ENCODE data around the gene MYO16. TPM values are rescaled to one million over a fixed set of nuclear protein-coding genes. Genes with fewer than 3 reads are reported as not detected.

Gene MYO16
- total RNA-seq, 1 experiment from 2014 or later, result 0.49 TPM

- no peaks in the 10 kb centered on the region for H3K9me3 ChIP-seq (ENCODE audit: low read depth, low read length, poor library complexity, severe bottlenecking)
- DNase-seq (ENCODE audit: low spot score), result no peak
- H3K36me3 ChIP-seq (ENCODE audit: insufficient read depth, low read length, poor library complexity, severe bottlenecking), result no peaks in the 10 kb centered on the region
- TF ChIP-seq CTCF (conservative IDR thresholded peaks at IDR 0.05; ENCODE audit: low read depth, low read length), result no peak
- TF ChIP-seq EZH2 (IDR thresholded peaks at IDR 0.05; ENCODE audit: borderline replicate concordance, low read depth, low read length, poor library complexity, severe bottlenecking), result no peak
- no peak overlapping the region for H3K27ac ChIP-seq (ENCODE audit: low read depth, low read length, poor library complexity, severe bottlenecking)
- POLR2A ChIA-PET (ENCODE audit: low non-redundant PET), result no interaction called here
- H3K27me3 ChIP-seq (replicated peaks; ENCODE audit: insufficient read depth, low read depth, low read length, poor library complexity), result peaks cover 10% of the 10 kb centered on the region
- H3K4me3 ChIP-seq (ENCODE audit: low read depth, low read length, poor library complexity, severe bottlenecking), result no peak overlapping the region
- CTCF ChIA-PET, result no interaction called here
- BruUV-seq (replicated peaks), result no TSS peak
- H3K4me1 ChIP-seq (ENCODE audit: insufficient read depth, low read length, poor library complexity, severe bottlenecking), result no peaks in the 10 kb centered on the region
- intact Hi-C loops (cut with micrococcal nuclease; ENCODE audit: unreplicated experiment), result no loop called here
These were observed 222.2 kb downstream of the MYO16 start for GRCh38 chr13:108851660-108852059.

GRCh38 chr13:108853031-108853430 lies 223.6 kb downstream of the MYO16 start:
- TF ChIP-seq CTCF (conservative IDR thresholded peaks at IDR 0.05; ENCODE audit: low read depth, low read length), result no peak
- ChIA-PET POLR2A (ENCODE audit: low non-redundant PET) (interaction anchor here (0.6 kb wide), 1 partner anchor 1577 kb away, joined by 4 read pairs; no protein-coding TSS in a partner anchor), CTCF (no interaction called here)
- Histone ChIP-seq H3K4me1 (ENCODE audit: insufficient read depth, low read length, poor library complexity, severe bottlenecking) (no peaks in the 10 kb centered on the region), H3K27ac (ENCODE audit: low read depth, low read length, poor library complexity, severe bottlenecking) (no peak overlapping the region), H3K9me3 (ENCODE audit: low read depth, low read length, poor library complexity, severe bottlenecking) (no peaks in the 10 kb centered on the region), H3K27me3 (replicated peaks; ENCODE audit: insufficient read depth, low read depth, low read length, poor library complexity) (peaks cover 10% of the 10 kb centered on the region), H3K36me3 (ENCODE audit: insufficient read depth, low read length, poor library complexity, severe bottlenecking) (no peaks in the 10 kb centered on the region), H3K4me3 (ENCODE audit: low read depth, low read length, poor library complexity, severe bottlenecking) (no peak overlapping the region)
- intact Hi-C loops (cut with micrococcal nuclease; ENCODE audit: unreplicated experiment), result no loop called here
- BruUV-seq (replicated peaks), result no TSS peak
- no peak for DNase-seq (ENCODE audit: low spot score)

GRCh38 chr13:108855737-108856387 lies 226.5 kb downstream of the MYO16 start:
- intact Hi-C loops (cut with micrococcal nuclease; ENCODE audit: unreplicated experiment), result no loop called here
- BruUV-seq (replicated peaks), result no TSS peak
- H3K4me3 ChIP-seq (ENCODE audit: low read depth, low read length, poor library complexity, severe bottlenecking), result no peak overlapping the region
- TF ChIP-seq CTCF (conservative IDR thresholded peaks at IDR 0.05; ENCODE audit: low read depth, low read length), result no peak
- no peak overlapping the region for H3K27ac ChIP-seq (ENCODE audit: low read depth, low read length, poor library complexity, severe bottlenecking)
- peaks cover under 1% of the 10 kb centered on the region for H3K27me3 ChIP-seq (replicated peaks; ENCODE audit: insufficient read depth, low read depth, low read length, poor library complexity)
- DNase-seq (ENCODE audit: low spot score), result no peak
- H3K9me3 ChIP-seq (ENCODE audit: low read depth, low read length, poor library complexity, severe bottlenecking), result no peaks in the 10 kb centered on the region
- no peaks in the 10 kb centered on the region for H3K36me3 ChIP-seq (ENCODE audit: insufficient read depth, low read length, poor library complexity, severe bottlenecking)
- ChIA-PET POLR2A (ENCODE audit: low non-redundant PET) (no interaction called here), CTCF (no interaction called here)
- H3K4me1 ChIP-seq (ENCODE audit: insufficient read depth, low read length, poor library complexity, severe bottlenecking), result peaks cover 8% of the 10 kb centered on the region
